Panc1 (cell line): ENCODE measurements around the gene SPINDOC. TPM values are rescaled to one million over a fixed set of nuclear protein-coding genes. Genes with fewer than 3 reads are reported as not detected.

Source experiments
- ATAC-seq: fragments of 200-7000 bp; cut with Tn5 transposase; 2 replicates; pipeline ENCODE4 v1.9.1; 2020; ENCODE audit warnings: mild to moderate bottlenecking, moderate library complexity
- BruUV-seq: library from RNA; stranded (reverse); fragments of 400-500 nt; replicated peaks from 2 replicates; lab custom pipeline; 2021; lab: Mats Ljungman, UMichigan
- CTCF ChIA-PET: fragments of 300-600 bp; sonication (Branson Sonifier 250); formaldehyde crosslinking; loops from one replicate; lab custom pipeline; 2022; ENCODE audit warnings: antibody characterized with exemption; lab: Charles Lee
- POLR2A ChIA-PET: fragments of 300-600 bp; sonication (Branson Sonifier 250); formaldehyde crosslinking; loops from one replicate; lab custom pipeline; 2022; ENCODE audit warnings: antibody characterized with exemption; lab: Charles Lee
- DNase-seq: peaks from one replicate; pipeline ENCODE4 v3.0.0-alpha.2; 2010; ENCODE audit warnings: low read depth, low spot score
- H3K27ac ChIP-seq: 2 replicates; pipeline ENCODE4 v1.5.1; 2011; ENCODE audit warnings: mild to moderate bottlenecking, low read length, inconsistent platforms
- H3K27me3 ChIP-seq: fragments of 200-500 bp; sonication (Bioruptor generic); 2 replicates; pipeline ENCODE4 v1.6.0; 2014; ENCODE audit warnings: low read length, inconsistent platforms; ENCODE audit not compliant: control insufficient read depth, insufficient read depth
- H3K36me3 ChIP-seq: fragments of 200-500 bp; sonication (Bioruptor generic); 2 replicates; pipeline ENCODE4 v1.5.1; 2014; ENCODE audit warnings: inconsistent platforms, mild to moderate bottlenecking, low read length, moderate library complexity; ENCODE audit not compliant: control insufficient read depth, insufficient read depth
- H3K4me1 ChIP-seq: 2 replicates; pipeline ENCODE4 v1.5.1; 2011; ENCODE audit warnings: inconsistent platforms, mild to moderate bottlenecking, low read length, moderate library complexity; ENCODE audit not compliant: control insufficient read depth, insufficient read depth
- H3K4me3 ChIP-seq, 2 experiments: 2 replicates each; pipeline ENCODE4 v1.5.1; 2011 to 2012; ENCODE audit warnings: low read depth in 2 of 2, low read length in 2 of 2, mild to moderate bottlenecking in 2 of 2, inconsistent platforms in 1 of 2, moderate library complexity in 1 of 2
- H3K9me3 ChIP-seq: fragments of 200-500 bp; sonication (Bioruptor generic); 2 replicates; pipeline ENCODE4 v1.5.1; 2014; ENCODE audit warnings: low read depth, mild to moderate bottlenecking, inconsistent platforms, low read length, moderate library complexity; ENCODE audit not compliant: control insufficient read depth, insufficient read depth
- CTCF ChIP-seq: fragments of 450-650 bp; IDR thresholded peaks from 2 replicates; pipeline ENCODE4 v1.5.1; 2017; ENCODE audit warnings: mild to moderate bottlenecking
- POLR2AphosphoS5 ChIP-seq: IDR thresholded peaks from 2 replicates; pipeline ENCODE4 v1.6.1; 2012; ENCODE audit warnings: mild to moderate bottlenecking, low read depth, low read length, moderate library complexity
- REST ChIP-seq, 2 experiments: IDR thresholded peaks; 2 replicates each; pipeline ENCODE4 v1.6.1; 2011 to 2012; ENCODE audit warnings: low read depth in 2 of 2, control low read depth in 1 of 2, low read length in 1 of 2, mild to moderate bottlenecking in 1 of 2, moderate library complexity in 1 of 2; ENCODE audit not compliant: insufficient read depth in 1 of 2
- SIN3A ChIP-seq: IDR thresholded peaks from 2 replicates; pipeline ENCODE4 v1.6.1; 2012; ENCODE audit warnings: low read depth, mild to moderate bottlenecking, low read length, moderate library complexity, borderline replicate concordance; ENCODE audit not compliant: insufficient read depth
- TCF7L2 ChIP-seq: IDR thresholded peaks from 2 replicates; pipeline ENCODE4 v1.6.1; 2011; ENCODE audit warnings: mild to moderate bottlenecking, low read depth, low read length, inconsistent platforms
- in situ Hi-C: cut with HindIII; loops from 2 replicates; pipeline ENCODE4 v1.10.0; 2016; ENCODE audit warnings: low sequenced_read_pairs, low pct_unique_long_range_greater_than_20kb
- intact Hi-C: fragments of 100-400 bp; cut with micrococcal nuclease; formaldehyde crosslinking; loops from one replicate; pipeline ENCODE4 v1.10.0; 2022; ENCODE audit not compliant: unreplicated experiment
- total RNA-seq: library from RNA; stranded (reverse); gene quantifications from one replicate; pipeline ENCODE4 v1.2.1, GENCODE V29; 2021; ENCODE audit not compliant: unreplicated experiment

SPINDOC gene
- total RNA-seq, 1 experiment from 2014 or later = 59.1 TPM

GRCh38 chr11:63814383-63814736 is 1.1 kb downstream of the SPINDOC start:
- POLR2A ChIA-PET = no interaction called here
- no peak for TF ChIP-seq CTCF
- TF ChIP-seq SIN3A = no peak
- TF ChIP-seq TCF7L2 = no peak
- no peak for TF ChIP-seq POLR2AphosphoS5
- TF ChIP-seq REST (IDR thresholded peaks at IDR 0.05; ENCODE audit: insufficient read depth in 1 of 2, low read depth in 2 of 2, low read length in 1 of 2) = no peak

GRCh38 chr11:63816166-63816565 is 2.9 kb downstream of the SPINDOC start:
- peaks cover 4% of the 10 kb centered on the region for H3K36me3 ChIP-seq
- intact Hi-C loops = no loop called here
- no peak overlapping the region for H3K4me3 ChIP-seq
- DNase-seq (no peak), ATAC-seq (no peak)
- ChIA-PET CTCF (no interaction called here), POLR2A (interaction anchor here (0.7 kb wide), 1 partner anchor 153 kb away, joined by 6 read pairs; no protein-coding TSS in a partner anchor)
- H3K9me3 ChIP-seq = no peaks in the 10 kb centered on the region
- TF ChIP-seq SIN3A (no peak), TCF7L2 (no peak), POLR2AphosphoS5 (no peak), CTCF (no peak), REST (IDR thresholded peaks at IDR 0.05; ENCODE audit: insufficient read depth in 1 of 2, low read depth in 2 of 2, low read length in 1 of 2) (no peak)
- in situ Hi-C loops = no loop called here
- no peaks in the 10 kb centered on the region for H3K27me3 ChIP-seq
- H3K27ac ChIP-seq = no peak overlapping the region
- H3K4me1 ChIP-seq = peaks cover 14% of the 10 kb centered on the region
- BruUV-seq = no TSS peak

More at GRCh38 chr11:63814383-63814736, 1.1 kb downstream of the SPINDOC start:
- no peak for ATAC-seq
- Histone ChIP-seq H3K27ac (peak overlapping the region; percentile 78), H3K9me3 (no peaks in the 10 kb centered on the region), H3K4me3 (peak overlapping the region; percentile 83 to 89), H3K36me3 (peaks cover 4% of the 10 kb centered on the region), H3K27me3 (no peaks in the 10 kb centered on the region), H3K4me1 (peaks cover 14% of the 10 kb centered on the region)
- CTCF ChIA-PET = no interaction called here
- DNase-seq = no peak
- BruUV-seq = no TSS peak
- intact Hi-C loops (no loop called here), in situ Hi-C loops (no loop called here)
